Chondrocyte (in vitro differentiated cells): ENCODE measurements around the gene NRP2. TPM values are rescaled to one million over a fixed set of nuclear protein-coding genes. Genes with fewer than 3 reads are reported as not detected.

Experiments
- DNase-seq: peaks from one replicate; pipeline ENCODE4 v3.0.0; 2021; ENCODE audit warnings: mixed read lengths, low spot score
- H3K27ac Mint-ChIP-seq: one replicate; pipeline ENCODE4 v1.8.0; 2021; ENCODE audit warnings: mild to moderate bottlenecking, moderate library complexity, mixed read lengths; ENCODE audit not compliant: unreplicated experiment
- H3K27me3 Mint-ChIP-seq: 2 replicates; pipeline ENCODE4 v1.8.0; 2021; ENCODE audit warnings: low read depth, mixed read lengths
- H3K36me3 Mint-ChIP-seq: 2 replicates; pipeline ENCODE4 v1.8.0; 2021; ENCODE audit warnings: low read depth, mixed read lengths
- H3K4me1 Mint-ChIP-seq: 2 replicates; pipeline ENCODE4 v1.8.0; 2021; ENCODE audit warnings: low read depth, mild to moderate bottlenecking, mixed read lengths
- H3K4me3 Mint-ChIP-seq: one replicate; pipeline ENCODE4 v1.8.0; 2021; ENCODE audit warnings: mild to moderate bottlenecking, moderate library complexity, mixed read lengths; ENCODE audit not compliant: unreplicated experiment
- H3K9me3 Mint-ChIP-seq: 2 replicates; pipeline ENCODE4 v1.8.0; 2021; ENCODE audit warnings: low read depth, mixed read lengths
- CTCF ChIP-seq: fragments of 200-600 bp; sonication (generic); IDR thresholded peaks from 2 replicates; pipeline ENCODE4 v1.5.0; 2021; ENCODE audit warnings: antibody characterized with exemption, mild to moderate bottlenecking, moderate library complexity
- total RNA-seq: library from RNA; stranded (reverse); gene quantifications from 3 replicates; pipeline ENCODE4 v1.2.1, GENCODE V29; 2021

Gene NRP2
- total RNA-seq, 1 donor from 2014 or later = 34.5 TPM

- H3K27me3 Mint-ChIP-seq = no peaks in the 10 kb centered on the region
- peaks cover 20% of the 10 kb centered on the region for H3K36me3 Mint-ChIP-seq
- peaks cover 3% of the 10 kb centered on the region for H3K9me3 Mint-ChIP-seq
Observed at GRCh38 chr2:205792908-205793307, 110.6 kb downstream of the NRP2 start.

DNA sequence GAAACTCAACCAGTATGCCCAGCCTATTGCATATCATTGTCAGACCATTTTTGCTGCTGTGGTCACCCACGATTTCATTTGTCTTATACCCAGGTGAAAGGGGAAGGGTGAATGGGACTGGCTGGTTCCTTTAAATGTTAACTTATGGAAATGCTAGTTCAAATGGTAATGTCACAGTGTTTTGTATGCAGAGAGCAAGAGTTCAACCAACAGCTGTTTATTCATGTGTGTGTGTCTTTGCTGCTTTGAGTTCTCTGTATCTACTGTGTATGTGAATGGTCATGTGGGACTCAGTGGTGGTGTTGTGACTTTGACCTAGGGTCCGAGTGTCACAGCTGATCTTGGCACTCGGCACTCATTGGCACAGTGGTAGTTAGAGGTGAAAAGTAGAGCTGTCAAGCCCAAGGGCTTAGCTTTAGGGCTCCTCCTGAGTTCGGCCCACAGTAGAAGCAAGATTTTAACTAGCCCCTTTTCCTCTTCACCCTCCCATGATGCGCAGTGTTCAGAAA is 114.6 kb downstream of the NRP2 start:
- Mint-ChIP-seq H3K4me1 (peaks cover 8% of the 10 kb centered on the region), H3K9me3 (peaks cover 16% of the 10 kb centered on the region), H3K27ac (no peak overlapping the region), H3K4me3 (no peak overlapping the region), H3K27me3 (no peaks in the 10 kb centered on the region), H3K36me3 (peaks cover 25% of the 10 kb centered on the region)
- no peak for DNase-seq
- TF ChIP-seq CTCF = no peak

More at GRCh38 chr2:205792908-205793307, 110.6 kb downstream of the NRP2 start:
- Mint-ChIP-seq H3K27ac (no peak overlapping the region), H3K4me3 (no peak overlapping the region), H3K4me1 (no peaks in the 10 kb centered on the region)
- TF ChIP-seq CTCF = no peak
- no peak for DNase-seq

GRCh38 chr2:205797866-205798265 is 115.6 kb downstream of the NRP2 start:
- Mint-ChIP-seq H3K4me3 (no peak overlapping the region), H3K36me3 (peaks cover 19% of the 10 kb centered on the region), H3K4me1 (peaks cover 8% of the 10 kb centered on the region), H3K27ac (no peak overlapping the region), H3K27me3 (peaks cover under 1% of the 10 kb centered on the region), H3K9me3 (peaks cover 16% of the 10 kb centered on the region)
- DNase-seq = no peak
- no peak for TF ChIP-seq CTCF

DNA sequence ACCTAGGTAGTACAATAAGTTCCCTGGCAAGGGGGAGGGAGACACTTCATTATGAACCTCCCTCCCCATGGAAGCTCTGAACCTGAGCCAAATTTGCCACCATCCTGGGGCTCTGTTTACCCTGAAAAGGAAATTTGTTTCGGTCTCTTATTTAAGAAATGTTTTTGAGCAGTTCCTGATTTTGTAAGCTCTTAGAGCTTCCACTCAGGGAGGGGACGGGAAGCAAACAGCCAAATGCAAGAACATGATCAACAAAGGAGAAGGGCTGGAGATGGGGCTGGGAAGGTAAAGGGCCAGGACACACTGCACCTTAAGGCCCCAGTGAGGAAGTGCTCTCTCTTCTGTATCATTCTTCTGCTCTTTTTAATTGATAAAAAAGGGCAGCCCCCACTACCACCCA is 117.9 kb downstream of the NRP2 start:
- H3K27me3 Mint-ChIP-seq = peaks cover 1% of the 10 kb centered on the region
- no peak for TF ChIP-seq CTCF
- H3K36me3 Mint-ChIP-seq = peaks cover 12% of the 10 kb centered on the region
- H3K4me1 Mint-ChIP-seq = peaks cover 8% of the 10 kb centered on the region
- no peak overlapping the region for H3K4me3 Mint-ChIP-seq
- H3K27ac Mint-ChIP-seq = no peak overlapping the region
- peaks cover 16% of the 10 kb centered on the region for H3K9me3 Mint-ChIP-seq
- no peak for DNase-seq

GRCh38 chr2:205800773-205801172 is 118.5 kb downstream of the NRP2 start:
- no peak for TF ChIP-seq CTCF
- H3K4me1 Mint-ChIP-seq = peaks cover 8% of the 10 kb centered on the region
- peak overlapping the region; percentile 28 for H3K27ac Mint-ChIP-seq
- peaks cover 16% of the 10 kb centered on the region for H3K9me3 Mint-ChIP-seq
- H3K4me3 Mint-ChIP-seq = no peak overlapping the region
- peaks cover 6% of the 10 kb centered on the region for H3K27me3 Mint-ChIP-seq
- peaks cover 10% of the 10 kb centered on the region for H3K36me3 Mint-ChIP-seq
- no peak for DNase-seq
